HG03060 (cell line): ENCODE results near the gene POM121.
"Not testable (repeated sequence)": the region's sequence is repeated elsewhere in the genome, so short reads cannot be mapped to it uniquely, and the experiment has no call there.

Source experiments
- ATAC-seq: cut with Tn5 transposase; IDR thresholded peaks from one replicate; pipeline ENCODE4 v1.9.1; 2021; ENCODE audit warnings: low read depth, moderate number of reproducible peaks; ENCODE audit not compliant: unreplicated experiment

POM121 gene

GRCh38 chr7:72924733-72925545 is at the start of gene POM121:
POM121 (plus strand) TSS chr7:72925095; CDS start chr7:72925122, 27 bp downstream.
- peak; percentile 51 for ATAC-seq

DNA sequence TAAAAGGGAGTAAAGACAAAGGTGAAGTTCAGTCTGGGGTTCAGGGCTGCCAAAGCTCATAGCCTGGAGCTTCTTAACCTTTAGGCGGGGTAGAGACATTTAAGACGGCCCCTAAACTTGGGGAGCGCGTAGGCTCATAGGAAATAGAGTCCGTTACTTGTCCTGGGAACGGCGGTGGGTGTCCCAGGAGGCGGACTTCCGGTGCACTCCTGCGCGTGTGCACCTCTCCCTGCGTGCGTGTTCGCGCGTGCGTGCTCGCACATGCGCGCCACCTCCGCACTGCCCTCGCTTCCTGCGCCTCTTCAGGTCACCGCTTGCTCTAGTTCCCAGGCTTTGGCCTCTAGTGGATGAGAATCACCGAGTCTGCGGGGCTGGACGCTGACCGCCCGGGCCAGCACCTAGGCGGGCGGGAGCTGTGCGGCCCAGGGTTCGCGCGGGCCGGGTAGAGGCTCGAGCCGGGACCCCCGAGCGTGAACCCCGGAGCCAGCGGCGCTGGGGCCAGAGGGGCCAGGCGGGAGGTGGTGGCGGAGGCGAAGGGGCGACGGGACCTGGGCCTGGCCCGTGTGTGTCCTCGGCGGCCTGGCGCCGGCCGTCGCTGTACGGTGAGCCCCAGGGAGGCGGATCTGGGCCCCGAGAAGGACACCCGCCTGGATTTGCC is 45.7 kb upstream of the POM121 start:
- ATAC-seq = peak; percentile 84

- ATAC-seq = not testable (repeated sequence)
Observed at GRCh38 chr7:72879737-72880215, 45.1 kb upstream of the POM121 start.

- ATAC-seq = not testable (repeated sequence)
Observed at GRCh38 chr7:72891750-72892149, 33.1 kb upstream of the POM121 start.

DNA sequence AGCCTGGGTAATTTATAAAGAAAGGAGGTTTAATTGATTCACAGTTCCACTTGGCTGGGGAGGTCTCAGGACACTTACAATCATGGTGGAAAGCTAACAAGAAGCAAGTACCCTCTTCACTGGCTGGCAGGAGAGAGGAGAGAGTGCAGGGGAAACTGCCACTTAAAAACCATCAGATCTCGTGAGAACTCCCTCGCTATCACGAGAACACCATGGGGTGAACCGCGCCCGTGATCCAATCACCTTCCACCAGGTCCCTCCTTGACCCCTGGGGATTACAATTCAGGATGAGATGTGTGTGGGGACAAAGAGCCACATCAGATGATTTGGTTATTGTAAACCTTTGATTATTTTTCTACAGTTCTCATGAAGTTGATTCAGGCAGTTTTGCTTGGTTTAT is 20.2 kb upstream of the POM121 start:
- ATAC-seq = not testable (repeated sequence)

DNA sequence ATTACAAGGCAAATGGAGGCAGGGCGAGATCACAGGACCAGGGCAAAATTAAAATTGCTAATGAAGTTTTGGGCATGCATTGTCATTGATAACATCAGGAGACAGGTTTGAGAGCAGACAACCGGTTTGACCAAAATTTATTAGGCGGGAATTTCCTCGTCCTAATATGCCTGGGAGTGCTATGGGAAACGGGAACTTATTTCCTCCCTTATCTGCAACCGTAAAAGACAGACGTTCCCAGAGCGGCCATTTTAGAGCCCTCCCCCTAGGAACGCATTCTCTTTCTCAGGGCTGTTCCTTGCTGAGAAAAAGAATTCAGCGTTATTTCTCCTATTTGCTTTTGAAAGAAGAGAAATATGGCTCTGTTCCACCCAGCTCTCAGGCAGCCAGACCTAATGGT is 16.5 kb upstream of the POM121 start:
- ATAC-seq = not testable (repeated sequence)

DNA sequence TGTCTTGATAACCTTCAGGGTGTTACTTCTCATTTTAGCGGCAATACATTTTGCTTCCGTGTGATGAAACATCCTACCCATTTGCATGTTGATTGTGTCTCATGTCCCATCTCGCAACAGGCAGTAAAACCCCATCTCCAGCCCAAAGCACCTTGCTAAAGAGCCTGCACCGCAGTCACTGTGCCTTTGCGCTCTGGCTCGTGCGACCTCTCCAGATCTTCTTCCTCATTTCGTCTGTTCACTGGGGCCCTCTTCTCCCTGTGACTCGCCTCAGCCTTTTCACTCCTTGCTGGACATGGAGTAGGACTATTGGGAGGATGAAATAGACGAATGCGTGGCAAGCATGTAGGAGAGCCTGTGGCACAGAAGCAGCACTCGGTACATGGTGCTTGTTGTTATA is 13.5 kb upstream of the POM121 start:
- not testable (repeated sequence) for ATAC-seq

DNA sequence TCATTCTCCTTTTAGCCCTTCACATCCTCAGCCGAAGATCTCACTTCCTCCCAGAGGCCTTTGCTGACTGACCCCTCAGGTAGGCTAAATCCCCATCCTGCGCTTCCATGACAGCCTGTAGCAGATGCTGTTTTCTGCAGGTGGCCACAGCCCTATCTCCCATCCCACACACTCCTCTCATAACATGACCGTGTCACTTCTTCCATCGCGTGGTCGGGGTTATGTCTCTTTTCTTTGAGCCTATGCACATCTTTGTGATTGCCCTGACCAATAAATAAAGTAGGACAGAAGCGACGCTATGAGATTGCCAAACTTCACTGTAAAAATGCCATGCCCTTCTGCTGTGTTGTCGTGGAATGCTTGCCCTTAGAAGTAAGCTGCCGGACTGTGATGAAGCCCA is 11.1 kb upstream of the POM121 start:
- not testable (repeated sequence) for ATAC-seq

- ATAC-seq = peak; percentile 42
Observed at GRCh38 chr7:72914756-72915525, 10.0 kb upstream of the POM121 start.

DNA sequence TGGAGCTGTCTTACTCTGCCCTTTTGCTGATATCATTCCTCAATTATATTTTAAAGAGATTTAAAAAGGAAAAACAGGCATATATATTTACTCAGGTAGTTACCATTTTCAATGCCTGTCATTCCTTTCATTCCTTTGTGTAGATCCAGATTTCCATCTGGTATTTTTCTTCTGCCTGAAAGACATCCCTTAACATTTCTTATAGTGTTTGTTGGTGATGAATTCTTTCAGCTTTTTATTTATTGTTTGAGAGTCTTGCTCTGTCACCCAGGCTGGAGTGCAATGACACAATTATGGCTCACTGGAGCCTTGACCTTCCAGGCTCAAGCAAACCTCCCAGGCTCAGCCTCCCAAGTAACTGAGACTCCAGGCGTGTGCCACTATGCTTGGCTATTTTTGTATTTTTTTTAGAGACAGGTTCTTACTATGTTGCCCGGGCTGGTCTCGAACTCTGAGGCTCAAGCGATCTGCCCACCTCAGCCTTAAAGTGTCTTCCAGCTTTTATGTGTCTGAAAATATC is 5.6 kb upstream of the POM121 start:
- no peak for ATAC-seq

GRCh38 chr7:72924386-72924732 is 536 bp upstream of the POM121 start:
- peak; percentile 15 for ATAC-seq

DNA sequence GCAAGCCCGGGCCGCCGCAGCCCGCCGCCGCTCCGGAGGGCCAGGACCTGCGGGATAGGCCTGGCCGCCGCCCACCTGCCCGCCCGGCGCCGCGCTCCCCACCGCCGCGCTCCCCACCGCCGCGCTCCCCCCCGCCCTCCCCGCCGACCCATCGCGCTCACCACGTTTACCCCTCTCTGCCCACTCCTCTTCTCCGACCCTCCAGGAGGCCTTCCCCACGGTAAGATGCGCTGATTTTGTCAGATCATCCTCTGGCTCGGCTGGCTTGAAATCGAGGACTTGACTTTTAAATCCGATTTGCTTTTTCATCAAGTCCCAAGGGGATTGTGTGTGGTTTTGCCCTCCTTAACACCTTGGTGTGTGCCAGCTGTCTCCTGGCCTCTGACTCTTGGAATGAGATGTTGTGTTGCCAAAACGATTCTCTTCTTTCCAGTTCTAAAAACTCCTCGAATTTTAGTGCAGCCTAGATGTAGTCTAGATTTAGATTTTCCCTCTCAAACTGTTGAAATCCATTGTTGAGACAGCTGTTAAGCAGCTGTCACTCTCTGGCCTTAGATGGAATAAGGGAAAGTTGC is 738 bp downstream of the POM121 start:
- no peak for ATAC-seq

- not testable (repeated sequence) for ATAC-seq
Observed at GRCh38 chr7:72927791-72928190, 2.9 kb downstream of the POM121 start.

- ATAC-seq = not testable (repeated sequence)
Observed at GRCh38 chr7:72928216-72928615, 3.3 kb downstream of the POM121 start.

DNA sequence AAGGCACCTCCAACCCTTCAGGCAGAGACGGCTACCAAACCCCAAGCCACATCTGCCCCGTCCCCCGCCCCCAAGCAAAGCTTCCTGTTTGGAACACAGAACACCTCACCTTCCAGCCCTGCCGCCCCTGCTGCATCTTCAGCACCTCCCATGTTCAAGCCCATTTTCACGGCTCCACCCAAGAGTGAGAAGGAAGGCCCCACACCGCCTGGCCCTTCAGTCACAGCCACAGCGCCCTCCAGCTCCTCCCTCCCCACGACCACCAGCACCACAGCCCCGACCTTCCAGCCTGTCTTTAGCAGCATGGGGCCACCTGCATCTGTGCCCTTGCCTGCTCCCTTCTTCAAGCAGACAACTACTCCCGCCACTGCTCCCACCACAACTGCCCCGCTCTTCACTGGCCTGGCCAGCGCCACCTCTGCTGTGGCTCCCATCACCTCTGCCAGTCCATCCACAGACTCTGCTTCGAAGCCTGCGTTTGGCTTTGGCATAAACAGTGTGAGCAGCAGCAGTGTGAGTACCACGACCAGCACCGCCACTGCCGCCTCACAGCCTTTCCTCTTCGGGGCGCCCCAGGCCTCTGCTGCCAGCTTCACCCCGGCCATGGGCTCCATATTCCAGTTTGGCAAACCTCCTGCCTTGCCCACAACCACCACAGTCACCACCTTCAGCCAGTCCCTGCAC is 17.3 kb downstream of the POM121 start:
- not testable (repeated sequence) for ATAC-seq

DNA sequence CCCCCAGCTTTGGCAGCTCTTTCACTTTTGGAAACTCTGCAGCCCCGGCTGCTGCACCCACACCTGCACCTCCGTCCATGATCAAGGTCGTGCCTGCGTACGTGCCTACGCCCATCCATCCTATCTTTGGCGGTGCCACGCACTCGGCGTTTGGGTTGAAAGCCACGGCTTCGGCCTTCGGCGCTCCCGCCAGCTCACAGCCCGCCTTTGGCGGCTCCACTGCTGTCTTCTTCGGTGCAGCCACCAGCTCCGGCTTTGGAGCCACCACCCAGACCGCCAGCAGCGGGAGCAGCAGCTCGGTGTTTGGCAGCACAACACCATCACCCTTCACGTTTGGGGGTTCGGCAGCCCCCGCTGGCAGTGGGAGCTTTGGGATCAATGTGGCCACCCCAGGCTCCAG is 18.1 kb downstream of the POM121 start:
- ATAC-seq = not testable (repeated sequence)

GRCh38 chr7:72944937-72945336 is 20.0 kb downstream of the POM121 start:
- ATAC-seq = not testable (repeated sequence)

- not testable (repeated sequence) for ATAC-seq
Observed at GRCh38 chr7:72945597-72945996, 20.7 kb downstream of the POM121 start.

- ATAC-seq = not testable (repeated sequence)
Observed at GRCh38 chr7:72946130-72946745, 21.3 kb downstream of the POM121 start.
